Measurements from ENCODE around the gene SNTA1.
"Not testable (repeated sequence)": the region's sequence is repeated elsewhere in the genome, so short reads cannot be mapped to it uniquely, and the experiment has no call there.

The SNTA1 gene

GRCh38 chr20:33400812-33401183 is 42.8 kb downstream of the SNTA1 start:
- Mint-ChIP-seq H3K4me1 (peaks cover 63% of the 10 kb centered on the region), H3K9me3 (no peaks in the 10 kb centered on the region), H3K36me3 (peaks cover 7% of the 10 kb centered on the region), H3K27ac (peak overlapping the region; percentile 94), H3K27me3 (no peaks in the 10 kb centered on the region), H3K4me3 (peak overlapping the region; percentile 99)
- ATAC-seq: peak; percentile 54

GRCh38 chr20:33399924-33400323 is 43.6 kb downstream of the SNTA1 start:
- peaks cover 12% of the 10 kb centered on the region for H3K36me3 Mint-ChIP-seq

GRCh38 chr20:33394718-33395117 is 48.8 kb downstream of the SNTA1 start:
- no peaks in the 10 kb centered on the region for H3K27me3 Mint-ChIP-seq
- peaks cover 49% of the 10 kb centered on the region for H3K36me3 Mint-ChIP-seq
- H3K9me3 Mint-ChIP-seq: no peaks in the 10 kb centered on the region
- H3K4me3 Mint-ChIP-seq: no peak overlapping the region
- no peak for ATAC-seq
- peaks cover 47% of the 10 kb centered on the region for H3K4me1 Mint-ChIP-seq
- H3K27ac Mint-ChIP-seq: peak overlapping the region; percentile 57

More at GRCh38 chr20:33399924-33400323, 43.6 kb downstream of the SNTA1 start:
- Mint-ChIP-seq H3K27ac (peak overlapping the region; percentile 94), H3K9me3 (no peaks in the 10 kb centered on the region), H3K4me3 (peak overlapping the region; percentile 99), H3K27me3 (no peaks in the 10 kb centered on the region), H3K4me1 (peaks cover 64% of the 10 kb centered on the region)
- no peak for ATAC-seq

GRCh38 chr20:33393609-33394008 is 50.0 kb downstream of the SNTA1 start:
- no peaks in the 10 kb centered on the region for H3K27me3 Mint-ChIP-seq
- H3K27ac Mint-ChIP-seq: no peak overlapping the region
- peaks cover 56% of the 10 kb centered on the region for H3K36me3 Mint-ChIP-seq
- peaks cover 38% of the 10 kb centered on the region for H3K4me1 Mint-ChIP-seq
- no peak for ATAC-seq
- H3K4me3 Mint-ChIP-seq: no peak overlapping the region
- H3K9me3 Mint-ChIP-seq: no peaks in the 10 kb centered on the region

GRCh38 chr20:33391722-33392415 is 51.7 kb downstream of the SNTA1 start:
- no peak for ATAC-seq
- H3K27me3 Mint-ChIP-seq: no peaks in the 10 kb centered on the region
- H3K4me3 Mint-ChIP-seq: no peak overlapping the region
- peaks cover 25% of the 10 kb centered on the region for H3K4me1 Mint-ChIP-seq
- H3K9me3 Mint-ChIP-seq: no peaks in the 10 kb centered on the region
- H3K36me3 Mint-ChIP-seq: peaks cover 69% of the 10 kb centered on the region
- H3K27ac Mint-ChIP-seq: no peak overlapping the region

- not testable (repeated sequence) for H3K9me3 Mint-ChIP-seq
Measured at GRCh38 chr20:33389326-33389725, 54.2 kb downstream of the SNTA1 start.

GRCh38 chr20:33388268-33388667 is 55.3 kb downstream of the SNTA1 start:
- peaks cover 65% of the 10 kb centered on the region for H3K36me3 Mint-ChIP-seq
- no peak overlapping the region for H3K4me3 Mint-ChIP-seq
- H3K4me1 Mint-ChIP-seq: peaks cover 10% of the 10 kb centered on the region
- no peak for ATAC-seq
- no peaks in the 10 kb centered on the region for H3K9me3 Mint-ChIP-seq
- no peak overlapping the region for H3K27ac Mint-ChIP-seq
- no peaks in the 10 kb centered on the region for H3K27me3 Mint-ChIP-seq

More at GRCh38 chr20:33389326-33389725, 54.2 kb downstream of the SNTA1 start:
- Mint-ChIP-seq H3K36me3 (peaks cover 65% of the 10 kb centered on the region), H3K4me1 (peaks cover 10% of the 10 kb centered on the region)
- not testable (repeated sequence) for H3K4me3 Mint-ChIP-seq, ATAC-seq, H3K27ac Mint-ChIP-seq, H3K27me3 Mint-ChIP-seq

DNA sequence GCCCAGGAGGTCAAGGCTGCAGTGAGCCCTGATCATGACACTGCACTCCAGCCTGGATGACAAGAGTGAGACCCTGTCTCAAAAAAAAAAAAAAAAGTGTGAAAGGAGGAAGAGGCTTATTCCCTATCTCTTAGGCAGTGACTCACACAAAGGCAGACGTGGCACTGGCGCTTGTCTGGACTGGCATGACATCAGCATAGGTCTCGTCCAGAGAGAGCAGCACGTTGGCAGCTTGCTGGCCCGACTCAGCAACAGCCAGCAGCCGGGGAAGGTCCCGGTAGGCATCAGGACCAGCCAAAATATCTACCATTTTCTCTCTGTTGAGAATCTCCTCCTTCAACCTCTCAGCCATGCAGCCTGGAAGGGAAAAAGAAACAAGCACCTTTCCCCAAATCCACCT is 56.4 kb downstream of the SNTA1 start:
- Mint-ChIP-seq H3K36me3 (peaks cover 57% of the 10 kb centered on the region), H3K27me3 (no peaks in the 10 kb centered on the region), H3K4me1 (peaks cover 3% of the 10 kb centered on the region), H3K9me3 (no peaks in the 10 kb centered on the region), H3K4me3 (no peak overlapping the region), H3K27ac (peak overlapping the region; percentile 46)
- no peak for ATAC-seq

GRCh38 chr20:33386673-33387072 is 56.9 kb downstream of the SNTA1 start:
- Mint-ChIP-seq H3K27ac (no peak overlapping the region), H3K27me3 (no peaks in the 10 kb centered on the region), H3K4me1 (no peaks in the 10 kb centered on the region), H3K9me3 (no peaks in the 10 kb centered on the region), H3K36me3 (peaks cover 57% of the 10 kb centered on the region), H3K4me3 (no peak overlapping the region)
- no peak for ATAC-seq

- Mint-ChIP-seq H3K4me3 (no peak overlapping the region), H3K36me3 (peaks cover 51% of the 10 kb centered on the region), H3K4me1 (peaks cover 7% of the 10 kb centered on the region), H3K27me3 (no peaks in the 10 kb centered on the region), H3K27ac (no peak overlapping the region), H3K9me3 (no peaks in the 10 kb centered on the region)
- no peak for ATAC-seq
Measured at GRCh38 chr20:33377366-33377765, 66.2 kb downstream of the SNTA1 start.

GRCh38 chr20:33373735-33374605 is 69.6 kb downstream of the SNTA1 start:
- no peaks in the 10 kb centered on the region for H3K9me3 Mint-ChIP-seq
- H3K4me1 Mint-ChIP-seq: peaks cover 12% of the 10 kb centered on the region
- peak overlapping the region; percentile 12 for H3K27ac Mint-ChIP-seq
- ATAC-seq: no peak
- peaks cover 48% of the 10 kb centered on the region for H3K36me3 Mint-ChIP-seq
- H3K27me3 Mint-ChIP-seq: no peaks in the 10 kb centered on the region
- no peak overlapping the region for H3K4me3 Mint-ChIP-seq

DNA sequence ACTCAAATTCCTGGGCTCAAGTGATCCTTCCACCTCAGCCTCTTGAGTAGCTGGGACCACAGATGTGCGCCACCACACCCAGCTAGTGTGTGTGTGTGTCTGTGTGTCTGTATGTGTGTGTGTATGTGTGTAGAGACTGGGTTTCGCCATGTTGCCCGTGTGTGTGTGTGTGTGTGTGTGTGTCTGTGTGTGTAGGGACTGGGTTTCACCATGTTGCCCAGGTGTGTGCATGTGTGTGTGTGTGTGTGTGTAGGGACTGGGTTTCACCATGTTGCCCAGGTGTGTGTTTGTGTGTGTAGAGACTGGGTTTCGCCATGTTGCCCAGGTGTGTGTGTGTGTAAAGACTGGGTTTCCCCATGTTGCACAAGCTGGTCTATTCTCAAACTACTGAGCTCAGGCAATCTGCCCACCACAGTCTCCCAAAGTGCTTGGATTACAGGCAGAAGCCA is 70.5 kb downstream of the SNTA1 start:
- Mint-ChIP-seq H3K27me3 (no peaks in the 10 kb centered on the region), H3K4me1 (peaks cover 12% of the 10 kb centered on the region), H3K9me3 (no peaks in the 10 kb centered on the region), H3K4me3 (no peak overlapping the region), H3K27ac (peak overlapping the region; percentile 60), H3K36me3 (peaks cover 39% of the 10 kb centered on the region)
- ATAC-seq: no peak

GRCh38 chr20:33370291-33370690 is 73.3 kb downstream of the SNTA1 start:
- ATAC-seq: peak; percentile 86
- no peaks in the 10 kb centered on the region for H3K27me3 Mint-ChIP-seq
- H3K9me3 Mint-ChIP-seq: no peaks in the 10 kb centered on the region
- H3K27ac Mint-ChIP-seq: peak overlapping the region; percentile 68
- H3K36me3 Mint-ChIP-seq: peaks cover 34% of the 10 kb centered on the region
- peaks cover 12% of the 10 kb centered on the region for H3K4me1 Mint-ChIP-seq
- H3K4me3 Mint-ChIP-seq: peak overlapping the region; percentile 39

- H3K27ac Mint-ChIP-seq: no peak overlapping the region
- no peak overlapping the region for H3K4me3 Mint-ChIP-seq
- peaks cover 62% of the 10 kb centered on the region for H3K36me3 Mint-ChIP-seq
- ATAC-seq: no peak
- no peaks in the 10 kb centered on the region for H3K9me3 Mint-ChIP-seq
- no peaks in the 10 kb centered on the region for H3K4me1 Mint-ChIP-seq
- H3K27me3 Mint-ChIP-seq: no peaks in the 10 kb centered on the region
Measured at GRCh38 chr20:33362898-33363297, 80.7 kb downstream of the SNTA1 start.

DNA sequence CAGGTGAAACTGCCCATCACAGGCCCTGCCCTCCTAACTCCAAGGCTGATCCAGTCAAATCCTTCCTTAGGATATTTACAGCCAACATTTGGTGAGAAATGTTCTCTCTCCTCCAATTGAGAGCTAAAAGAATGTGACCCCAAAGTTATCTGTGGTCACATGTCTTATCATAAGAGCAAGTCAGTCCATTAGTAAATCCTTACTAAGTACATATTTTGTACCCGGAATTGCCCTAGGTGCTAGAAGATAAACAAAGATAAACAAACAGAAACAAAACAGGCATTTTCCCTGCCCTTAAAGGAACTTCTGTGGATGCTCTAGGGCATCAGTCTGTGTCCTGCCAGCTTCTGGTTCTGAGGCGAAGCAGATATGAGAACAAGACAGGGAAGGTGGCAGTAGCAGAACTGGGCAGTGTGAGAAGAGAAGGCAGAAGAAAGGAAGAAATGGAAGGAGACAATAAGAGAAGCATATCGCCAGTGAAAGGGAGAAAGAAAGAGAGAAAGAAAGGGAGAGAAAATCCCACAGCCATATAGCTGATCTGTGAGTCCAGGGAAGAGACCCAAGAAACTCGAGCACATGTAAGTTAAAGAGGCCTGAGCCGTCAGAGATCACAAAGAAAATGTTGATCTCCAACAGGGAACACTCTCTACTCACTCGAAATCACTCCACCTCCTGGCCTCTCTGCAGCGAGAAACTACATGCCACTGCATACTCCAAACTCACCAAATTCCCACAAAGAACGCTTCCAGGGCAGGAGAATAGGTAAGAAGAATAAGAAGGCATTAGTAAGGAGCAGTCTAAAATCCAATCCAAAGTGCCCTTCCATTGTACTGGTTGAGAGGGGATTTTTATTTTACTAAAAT is 83.9 kb downstream of the SNTA1 start:
- Mint-ChIP-seq H3K4me3 (no peak overlapping the region), H3K4me1 (no peaks in the 10 kb centered on the region), H3K9me3 (no peaks in the 10 kb centered on the region), H3K27ac (no peak overlapping the region), H3K27me3 (no peaks in the 10 kb centered on the region), H3K36me3 (peaks cover 60% of the 10 kb centered on the region)
- ATAC-seq: no peak
